Endothelial cell of umbilical vein (primary cell): Measurements from ENCODE around the gene IRF2BP1.

Experiments used
- CTCF ChIP-seq, 2 donors: IDR thresholded peaks; 1 replicate in 1 of 2; 2 replicates in 1 of 2; pipeline ENCODE4 v1.5.1; 2011; ENCODE audit warnings: low read length in 2 of 2, mild to moderate bottlenecking in 2 of 2, moderate library complexity in 2 of 2, control low read depth in 1 of 2, inconsistent platforms in 1 of 2, low read depth in 1 of 2; ENCODE audit not compliant: insufficient read depth in 1 of 2; ENCODE audit errors: extremely low read depth in 1 of 2
- EZH2 ChIP-seq: IDR thresholded peaks from 2 replicates; pipeline ENCODE4 v1.6.1; 2012; ENCODE audit warnings: borderline replicate concordance, low read depth, mild to moderate bottlenecking, moderate library complexity, low read length, inconsistent platforms; ENCODE audit not compliant: severe bottlenecking
- GATA2 ChIP-seq: IDR thresholded peaks from 2 replicates; pipeline ENCODE4 v1.7.0; 2011; ENCODE audit warnings: low read depth, mild to moderate bottlenecking, moderate library complexity, mixed read lengths, low read length; ENCODE audit not compliant: insufficient read length, insufficient read depth
- JUN ChIP-seq: IDR thresholded peaks from 2 replicates; pipeline ENCODE4 v1.6.1; 2011; ENCODE audit warnings: borderline replicate concordance, low read depth; ENCODE audit not compliant: insufficient read length, insufficient read depth
- POLR2A ChIP-seq: IDR thresholded peaks from 2 replicates; pipeline ENCODE4 v1.6.1; 2012; ENCODE audit warnings: low read depth, mild to moderate bottlenecking, control low read depth, low read length
- POLR2AphosphoS5 ChIP-seq: IDR thresholded peaks from 2 replicates; pipeline ENCODE4 v1.6.1; 2012; ENCODE audit warnings: low read depth, mild to moderate bottlenecking, control low read depth, low read length, moderate library complexity; ENCODE audit not compliant: insufficient read depth

- no peak for TF ChIP-seq POLR2A
- no peak for TF ChIP-seq POLR2AphosphoS5
- no peak for TF ChIP-seq GATA2
- no peak for TF ChIP-seq JUN
- no peak for TF ChIP-seq EZH2
- no peak for TF ChIP-seq CTCF (IDR thresholded peaks at IDR 0.05; ENCODE audit: extremely low read depth in 1 of 2, insufficient read depth in 1 of 2, low read depth in 1 of 2, low read length in 2 of 2)
Measured at GRCh38 chr19:45884682-45885555, 1.0 kb downstream of the IRF2BP1 start.
